OCI-LY1 (cell line): ENCODE data around the gene ZNF804B.

ENCODE experiments used
- EZH2 ChIP-seq: fragments of 200-600 bp; sonication (generic), shearing (Covaris generic); IDR thresholded peaks from 2 replicates; pipeline ENCODE4 v1.8.0; 2017; ENCODE audit warnings: borderline replicate concordance, mixed run types, mild to moderate bottlenecking, antibody characterized with exemption, low read length, moderate library complexity, mixed read lengths
- TF ChIP-seq, protein P1 (sequence below): fragments of 200-600 bp; sonication (generic), shearing (Covaris generic); IDR thresholded peaks from 2 replicates; pipeline ENCODE4 v1.5.1; 2017; ENCODE audit warnings: mild to moderate bottlenecking, antibody characterized with exemption, low read length, moderate library complexity, mixed read lengths

DNA sequence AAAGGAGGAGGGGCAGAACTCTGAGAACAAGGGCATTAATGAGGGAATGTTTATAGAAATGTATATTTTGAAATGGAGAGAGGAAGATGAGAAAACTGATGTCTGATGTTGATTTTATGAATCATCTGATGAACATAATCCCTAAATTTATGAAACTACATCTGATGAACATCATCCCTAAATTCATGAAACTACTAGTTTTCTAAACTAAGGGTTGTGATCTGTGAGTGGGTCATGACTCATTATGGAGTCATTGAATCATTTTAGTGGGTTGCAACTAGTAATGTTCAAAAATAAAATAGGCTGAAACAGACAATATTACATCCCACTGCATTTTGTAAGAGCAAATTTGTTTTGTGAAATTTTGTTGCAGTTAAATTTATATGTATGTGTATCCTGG lies 478.7 kb downstream of the ZNF804B start:
- TF ChIP-seq, protein P1, sequence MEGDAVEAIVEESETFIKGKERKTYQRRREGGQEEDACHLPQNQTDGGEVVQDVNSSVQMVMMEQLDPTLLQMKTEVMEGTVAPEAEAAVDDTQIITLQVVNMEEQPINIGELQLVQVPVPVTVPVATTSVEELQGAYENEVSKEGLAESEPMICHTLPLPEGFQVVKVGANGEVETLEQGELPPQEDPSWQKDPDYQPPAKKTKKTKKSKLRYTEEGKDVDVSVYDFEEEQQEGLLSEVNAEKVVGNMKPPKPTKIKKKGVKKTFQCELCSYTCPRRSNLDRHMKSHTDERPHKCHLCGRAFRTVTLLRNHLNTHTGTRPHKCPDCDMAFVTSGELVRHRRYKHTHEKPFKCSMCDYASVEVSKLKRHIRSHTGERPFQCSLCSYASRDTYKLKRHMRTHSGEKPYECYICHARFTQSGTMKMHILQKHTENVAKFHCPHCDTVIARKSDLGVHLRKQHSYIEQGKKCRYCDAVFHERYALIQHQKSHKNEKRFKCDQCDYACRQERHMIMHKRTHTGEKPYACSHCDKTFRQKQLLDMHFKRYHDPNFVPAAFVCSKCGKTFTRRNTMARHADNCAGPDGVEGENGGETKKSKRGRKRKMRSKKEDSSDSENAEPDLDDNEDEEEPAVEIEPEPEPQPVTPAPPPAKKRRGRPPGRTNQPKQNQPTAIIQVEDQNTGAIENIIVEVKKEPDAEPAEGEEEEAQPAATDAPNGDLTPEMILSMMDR = no peak
- TF ChIP-seq EZH2 = no peak
